NOMO-1 (cell line): Measurements from ENCODE around the gene PLEKHH1.

Experiments
- DNase-seq, 2 experiments: peaks; one replicate each; lab custom pipeline; 2025; ENCODE audit not compliant: unreplicated experiment in 2 of 2; lab: John Stamatoyannopoulos, UW

PLEKHH1 gene

GRCh38 chr14:67532998-67533753, at the start of gene PLEKHH1:
TSS of gene PLEKHH1 (plus strand) at chr14:67533290. CDS start at chr14:67541868, 8,578 bp downstream.
- DNase-seq: peak; percentile 20 to 28

DNA sequence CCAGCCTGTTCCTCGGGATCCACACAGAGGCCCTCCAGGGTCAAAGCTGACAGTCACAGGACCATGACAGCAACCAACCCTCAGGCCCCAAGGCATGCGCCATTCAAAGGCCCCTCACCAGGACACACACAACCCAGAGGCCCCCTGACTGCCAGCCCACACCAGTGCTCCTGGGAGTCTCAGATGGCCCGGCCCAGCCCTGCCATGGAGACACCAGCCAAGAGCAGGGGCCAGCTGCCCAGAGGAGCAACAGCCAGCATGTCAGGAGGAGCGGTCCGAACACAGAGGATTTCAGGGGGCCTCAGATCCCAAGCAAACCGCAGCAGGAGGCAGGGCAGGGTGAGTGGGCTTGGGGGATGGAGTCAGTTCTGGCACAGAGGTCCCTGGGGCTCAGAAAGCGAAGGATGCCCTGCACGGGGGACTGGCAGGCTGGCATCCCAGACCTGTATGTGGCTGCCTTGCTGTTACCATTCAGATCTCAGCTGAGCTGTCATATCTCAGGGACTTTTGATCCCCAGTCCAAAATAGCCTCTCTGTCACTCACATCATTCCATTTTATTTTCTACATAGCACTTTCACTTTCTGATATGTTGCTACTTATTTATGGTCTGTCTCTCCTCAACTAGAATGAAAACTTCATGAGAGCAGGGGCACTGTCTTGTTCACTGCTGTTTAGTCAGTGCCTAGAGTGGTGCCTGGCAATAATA, 49.4 kb upstream of the PLEKHH1 start:
- no peak for DNase-seq

DNA sequence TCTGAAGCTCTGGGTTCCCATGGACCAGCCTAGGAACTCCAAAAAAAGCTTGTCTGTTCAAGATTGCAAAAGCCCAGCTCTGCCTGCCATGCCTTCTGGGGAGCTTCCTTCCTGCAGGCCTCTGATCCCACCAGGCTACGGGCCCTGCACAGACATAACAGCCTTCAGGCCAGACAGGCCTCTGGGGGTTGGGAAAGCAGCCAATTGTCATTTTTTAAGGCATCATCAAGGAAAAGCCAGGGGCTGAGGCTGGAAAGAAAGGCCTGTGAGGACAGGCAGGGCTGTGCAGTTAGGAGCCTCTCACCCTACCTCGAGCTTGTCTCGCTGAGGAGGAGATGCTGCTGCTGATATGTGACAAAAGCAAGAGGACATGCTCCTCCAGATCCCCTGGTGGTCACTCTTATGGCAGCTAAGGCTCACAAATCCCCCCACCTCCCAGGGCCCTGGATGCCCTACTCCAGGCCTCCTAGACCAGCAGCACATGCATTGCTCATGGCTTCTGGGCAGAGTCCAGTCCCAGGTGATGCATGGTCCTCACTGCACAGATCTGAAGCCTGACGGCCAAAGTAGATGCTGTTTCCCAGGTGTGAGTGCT, 47.5 kb upstream of the PLEKHH1 start:
- no peak for DNase-seq

DNA sequence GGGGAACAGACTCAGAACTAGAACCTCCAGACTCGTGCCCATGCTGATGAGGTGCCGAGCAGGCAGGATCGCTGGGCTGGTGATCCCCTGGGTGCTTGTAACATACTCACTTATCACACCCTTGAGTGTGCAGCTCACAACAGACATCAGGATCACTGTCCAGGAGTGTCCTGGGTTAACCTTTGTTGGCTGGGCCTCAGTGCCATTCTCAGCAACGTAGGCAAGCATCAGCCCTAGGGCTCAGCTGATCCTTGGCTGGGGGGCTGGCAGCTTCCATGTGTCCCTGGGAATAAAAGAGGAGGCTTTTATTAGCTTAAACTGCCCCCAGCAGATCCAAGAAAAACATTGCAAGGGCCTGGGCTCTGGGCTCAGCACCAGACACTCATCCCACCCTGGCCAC, 46.2 kb upstream of the PLEKHH1 start:
- DNase-seq: no peak

- DNase-seq: no peak
These were observed 45.8 kb upstream of the PLEKHH1 start for GRCh38 chr14:67487332-67487731.

GRCh38 chr14:67487937-67488893, 44.9 kb upstream of the PLEKHH1 start, which contains the start of gene TMEM229B:
TSS of gene TMEM229B (minus strand) at chr14:67488721. CDS start at chr14:67473923, 14,798 bp downstream.
- peak; percentile 83 to 88 for DNase-seq

DNA sequence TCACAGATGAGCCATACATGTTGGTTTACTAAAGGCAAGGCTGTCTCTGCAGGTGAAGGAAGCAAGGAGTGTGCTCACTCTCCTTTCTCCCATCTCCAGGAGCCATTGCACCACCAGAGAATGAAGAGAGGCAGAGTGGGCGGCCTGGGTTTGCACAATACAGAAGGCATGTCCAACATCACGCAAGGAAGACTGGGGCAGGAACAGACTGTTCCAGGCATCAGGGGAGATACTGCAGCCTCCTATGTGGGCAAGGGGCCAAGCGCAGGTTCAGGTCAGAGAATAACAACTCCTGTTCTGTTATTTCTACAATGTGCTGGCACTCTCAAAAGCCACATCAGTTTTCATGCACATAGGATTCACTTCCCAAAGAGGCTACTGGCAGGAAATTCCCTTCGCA, 42.9 kb upstream of the PLEKHH1 start:
- DNase-seq: no peak

- no peak for DNase-seq
These were observed 41.8 kb upstream of the PLEKHH1 start for GRCh38 chr14:67491285-67491684.

- no peak for DNase-seq
These were observed 41.2 kb upstream of the PLEKHH1 start for GRCh38 chr14:67491741-67492507.

GRCh38 chr14:67492538-67492937, 40.6 kb upstream of the PLEKHH1 start:
- no peak for DNase-seq

DNA sequence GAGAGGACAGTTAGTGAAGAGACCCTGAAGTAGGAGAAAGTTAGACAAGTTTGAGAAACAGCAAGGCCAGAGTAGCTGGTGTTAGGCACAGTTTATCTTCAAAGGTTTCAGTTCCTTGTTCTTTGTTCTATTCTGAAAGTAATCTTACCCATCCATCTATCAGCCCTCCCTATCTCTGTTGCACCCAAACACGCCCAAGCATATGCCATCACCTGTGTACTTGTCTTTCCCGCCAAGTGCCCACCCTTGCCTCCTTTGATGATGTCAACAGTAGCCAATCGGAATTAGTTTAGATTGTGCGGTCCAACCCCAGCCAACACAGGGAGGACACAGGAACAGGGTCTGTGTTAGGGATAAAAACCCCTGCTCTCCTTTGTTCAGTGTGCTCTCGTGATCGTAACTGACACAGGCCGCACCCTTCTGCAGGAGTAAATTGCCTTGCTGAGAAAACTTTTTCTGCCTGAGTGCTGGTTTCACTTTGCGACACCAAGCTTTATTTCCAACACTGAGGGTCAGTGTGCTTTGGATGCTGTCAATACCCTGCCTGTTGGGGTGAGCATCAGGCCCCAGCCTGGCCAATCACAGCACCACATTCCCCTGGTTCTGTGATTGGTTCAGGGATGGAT, 39.9 kb upstream of the PLEKHH1 start:
- peak; percentile 37 to 44 for DNase-seq

- no peak for DNase-seq
These were observed 37.3 kb upstream of the PLEKHH1 start for GRCh38 chr14:67495827-67496226.

DNA sequence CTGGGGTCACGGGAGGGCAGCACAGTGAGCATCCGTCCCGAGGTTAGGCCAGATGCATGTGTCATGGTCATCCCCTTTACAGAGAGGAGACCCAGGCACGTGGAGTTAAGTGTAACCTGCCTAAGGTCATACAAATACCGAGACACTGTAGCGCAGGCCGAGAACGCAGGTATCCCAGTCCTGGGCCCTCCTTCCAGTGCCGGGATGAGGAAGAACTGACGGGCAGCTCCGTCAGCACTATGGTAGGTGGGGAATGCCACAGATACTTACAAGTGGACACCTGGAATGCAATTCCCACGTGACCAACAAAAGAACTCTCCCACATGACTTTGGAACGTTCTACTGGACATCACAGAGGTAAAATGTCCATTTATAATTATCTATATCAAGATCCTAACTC, 35.9 kb upstream of the PLEKHH1 start:
- DNase-seq: no peak

- no peak for DNase-seq
These were observed 35.4 kb upstream of the PLEKHH1 start for GRCh38 chr14:67497716-67498115.

GRCh38 chr14:67500981-67501380, 32.1 kb upstream of the PLEKHH1 start:
- no peak for DNase-seq

- DNase-seq: no peak
These were observed 31.4 kb upstream of the PLEKHH1 start for GRCh38 chr14:67501670-67502069.

GRCh38 chr14:67502867-67503266, 30.2 kb upstream of the PLEKHH1 start:
- peak; percentile 18 to 67 for DNase-seq

- no peak for DNase-seq
These were observed 29.8 kb upstream of the PLEKHH1 start for GRCh38 chr14:67503331-67503730.

DNA sequence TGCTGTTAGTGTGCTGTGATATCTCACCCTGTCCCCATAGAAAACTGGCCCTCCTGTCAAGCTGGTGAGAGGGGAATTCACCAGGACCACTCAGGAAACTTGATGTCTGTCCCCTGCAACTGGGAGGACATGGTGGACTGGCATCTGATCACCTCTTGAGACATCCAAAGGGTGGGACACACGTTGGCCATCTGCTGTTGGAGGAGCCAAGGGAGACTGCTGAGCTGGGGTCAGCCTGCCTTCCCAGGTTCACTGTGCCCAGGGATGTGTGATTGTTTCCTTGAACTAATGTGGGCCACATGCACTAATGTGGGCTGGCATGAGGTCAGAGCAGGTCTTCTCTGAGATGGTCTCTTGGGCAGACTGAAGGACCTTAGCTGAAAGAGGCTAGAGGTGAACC, 27.8 kb upstream of the PLEKHH1 start:
- DNase-seq: no peak
